H9 (cell line): ENCODE data around the gene MAPKAPK2. TPM values are rescaled to one million over a fixed set of nuclear protein-coding genes. Genes with fewer than 3 reads are reported as not detected.

Experiments
- DNase-seq: peaks from one replicate; pipeline ENCODE4 v3.0.0-alpha.2; 2017
- H2AFZ ChIP-seq: one replicate; pipeline ENCODE4 v1.6.1; 2013; ENCODE audit warnings: mild to moderate bottlenecking, low read length, control low read depth, moderate library complexity
- H2AK5ac ChIP-seq: 2 replicates; pipeline ENCODE4 v1.6.1; 2013; ENCODE audit warnings: low read length, control low read depth, mixed read lengths; ENCODE audit not compliant: insufficient read length
- H2BK120ac ChIP-seq: one replicate; pipeline ENCODE4 v1.6.1; 2013; ENCODE audit warnings: low read depth, mild to moderate bottlenecking, low read length, control low read depth, inconsistent platforms; ENCODE audit not compliant: poor library complexity, severe bottlenecking
- H2BK12ac ChIP-seq: 2 replicates; pipeline ENCODE4 v1.6.1; 2013; ENCODE audit warnings: low read length, control low read depth, mixed read lengths, low read depth; ENCODE audit not compliant: insufficient read length
- H2BK15ac ChIP-seq: 2 replicates; pipeline ENCODE4 v1.6.1; 2013; ENCODE audit warnings: low read depth, low read length, control low read depth
- H2BK20ac ChIP-seq: one replicate; pipeline ENCODE4 v1.6.1; 2013; ENCODE audit warnings: low read depth, mild to moderate bottlenecking, low read length, control low read depth, inconsistent platforms; ENCODE audit not compliant: poor library complexity, severe bottlenecking
- H2BK5ac ChIP-seq: 2 replicates; pipeline ENCODE4 v1.6.1; 2013; ENCODE audit warnings: low read length, control low read depth, mixed read lengths; ENCODE audit not compliant: insufficient read length
- H3K14ac ChIP-seq: 2 replicates; pipeline ENCODE4 v1.6.1; 2013; ENCODE audit warnings: low read length, control low read depth; ENCODE audit not compliant: insufficient read depth
- H3K18ac ChIP-seq: 2 replicates; pipeline ENCODE4 v1.6.1; 2013; ENCODE audit warnings: low read depth, mild to moderate bottlenecking, mixed read lengths, low read length, control low read depth; ENCODE audit not compliant: insufficient read length
- H3K23ac ChIP-seq: 2 replicates; pipeline ENCODE4 v1.6.1; 2013; ENCODE audit warnings: low read length, control low read depth, mixed read lengths, low read depth; ENCODE audit not compliant: insufficient read length
- H3K23me2 ChIP-seq: 2 replicates; pipeline ENCODE4 v1.6.1; 2013; ENCODE audit warnings: low read depth, mild to moderate bottlenecking, mixed read lengths, low read length, control low read depth; ENCODE audit not compliant: insufficient read length, poor library complexity, severe bottlenecking
- H3K27ac ChIP-seq: 2 replicates; pipeline ENCODE4 v1.5.1; 2013; ENCODE audit warnings: low read length, control low read depth, mixed read lengths, low read depth; ENCODE audit not compliant: insufficient read length
- H3K27me3 ChIP-seq: 2 replicates; pipeline ENCODE4 v1.6.1; 2013; ENCODE audit warnings: low read length, control low read depth, inconsistent platforms; ENCODE audit not compliant: insufficient read depth
- H3K4ac ChIP-seq: 2 replicates; pipeline ENCODE4 v1.6.1; 2013; ENCODE audit warnings: low read depth, mild to moderate bottlenecking, control low read depth, inconsistent platforms, low read length, moderate library complexity
- H3K4me1 ChIP-seq: 2 replicates; pipeline ENCODE4 v1.6.1; 2013; ENCODE audit warnings: low read length, control low read depth, inconsistent platforms; ENCODE audit not compliant: insufficient read depth
- H3K4me2 ChIP-seq: 2 replicates; pipeline ENCODE4 v1.6.1; 2013; ENCODE audit warnings: low read length, control low read depth, mixed read lengths; ENCODE audit not compliant: insufficient read length, insufficient read depth
- H3K56ac ChIP-seq: 2 replicates; pipeline ENCODE4 v1.6.1; 2013; ENCODE audit warnings: low read depth, mild to moderate bottlenecking, mixed read lengths, low read length, control low read depth; ENCODE audit not compliant: insufficient read length
- H3K79me1 ChIP-seq: 2 replicates; pipeline ENCODE4 v1.6.1; 2013; ENCODE audit warnings: low read depth, mild to moderate bottlenecking, moderate library complexity, low read length, control low read depth, inconsistent platforms; ENCODE audit not compliant: insufficient read depth, poor library complexity, severe bottlenecking
- H3K79me2 ChIP-seq: 2 replicates; pipeline ENCODE4 v1.6.1; 2013; ENCODE audit warnings: low read length, control low read depth, inconsistent platforms; ENCODE audit not compliant: insufficient read depth
- H3K9ac ChIP-seq: 2 replicates; pipeline ENCODE4 v1.6.1; 2013; ENCODE audit warnings: low read length, control low read depth, mixed read lengths; ENCODE audit not compliant: insufficient read length; ENCODE audit errors: extremely low read depth
- H3K9me3 ChIP-seq: one replicate; pipeline ENCODE4 v1.6.1; 2013; ENCODE audit warnings: low read depth, low read length, inconsistent platforms; ENCODE audit not compliant: control insufficient read depth
- H3T11ph ChIP-seq: one replicate; pipeline ENCODE4 v1.6.1; 2013; ENCODE audit warnings: mild to moderate bottlenecking, low read length, control low read depth, inconsistent platforms
- H4K20me1 ChIP-seq: one replicate; pipeline ENCODE4 v1.6.1; 2013; ENCODE audit not compliant: control insufficient read depth, insufficient read length, insufficient read depth
- H4K5ac ChIP-seq: 2 replicates; pipeline ENCODE4 v1.6.1; 2013; ENCODE audit warnings: low read depth, mild to moderate bottlenecking, mixed read lengths, low read length, control low read depth; ENCODE audit not compliant: insufficient read length
- H4K8ac ChIP-seq: replicated peaks from 2 replicates; pipeline ENCODE4 v1.6.1; 2013; ENCODE audit warnings: low read length, control low read depth, mixed read lengths, low read depth; ENCODE audit not compliant: insufficient read length
- H4K91ac ChIP-seq: 2 replicates; pipeline ENCODE4 v1.6.1; 2013; ENCODE audit warnings: low read depth, mild to moderate bottlenecking, moderate library complexity, mixed read lengths, low read length, control low read depth; ENCODE audit not compliant: insufficient read length
- H3K27ac Mint-ChIP-seq, 3 experiments: 2 replicates in 2 of 3; 3 replicates in 1 of 3; pipeline ENCODE4 v1.8.0; 2020 to 2021; ENCODE audit warnings: mixed read lengths in 3 of 3, mild to moderate bottlenecking in 1 of 3, moderate library complexity in 1 of 3
- H3K27me3 Mint-ChIP-seq: 2 replicates; pipeline ENCODE4 v1.8.0; 2021; ENCODE audit warnings: low read depth, mild to moderate bottlenecking, moderate library complexity, mixed read lengths
- H3K36me3 Mint-ChIP-seq, 3 experiments: 2 replicates in 2 of 3; 3 replicates in 1 of 3; pipeline ENCODE4 v1.8.0; 2020 to 2021; ENCODE audit warnings: low read depth in 3 of 3, mixed read lengths in 3 of 3; ENCODE audit not compliant: insufficient read depth in 1 of 3
- H3K4me1 Mint-ChIP-seq, 2 experiments: 2 replicates each; pipeline ENCODE4 v1.8.0; 2020; ENCODE audit warnings: mixed read lengths in 2 of 2
- H3K4me3 Mint-ChIP-seq, 2 experiments: 2 replicates in 1 of 2; 3 replicates in 1 of 2; pipeline ENCODE4 v1.8.0; 2020 to 2021; ENCODE audit warnings: mild to moderate bottlenecking in 2 of 2, mixed read lengths in 2 of 2, moderate library complexity in 1 of 2
- H3K9me3 Mint-ChIP-seq, 2 experiments: 2 replicates in 1 of 2; 3 replicates in 1 of 2; pipeline ENCODE4 v1.8.0; 2020; ENCODE audit warnings: mild to moderate bottlenecking in 2 of 2, mixed read lengths in 2 of 2, moderate library complexity in 1 of 2
- CTCF ChIP-seq: fragments of 200-600 bp; sonication (generic); conservative IDR thresholded peaks from 3 replicates; pipeline ENCODE4 v1.8.0; 2021; ENCODE audit warnings: antibody characterized with exemption, mild to moderate bottlenecking
- WGBS: extraction: QIAGEN DNeasy Blood & Tissue Kit; methylation state at CpG from one replicate; pipeline ENCODE4 v1.1.7; 2013; ENCODE audit warnings: missing lambda C conversion rate, low lambda C conversion rate, mixed read lengths; ENCODE audit not compliant: insufficient read length; ENCODE audit errors: extremely low coverage; 5-methylcytosine and 5-hydroxymethylcytosine counted together
- total RNA-seq: library from RNA; stranded (reverse); gene quantifications from 2 replicates; pipeline ENCODE4 v1.2.1, GENCODE V29; 2021

MAPKAPK2 gene
- total RNA-seq, 1 experiment from 2014 or later: 50.1 TPM

DNA sequence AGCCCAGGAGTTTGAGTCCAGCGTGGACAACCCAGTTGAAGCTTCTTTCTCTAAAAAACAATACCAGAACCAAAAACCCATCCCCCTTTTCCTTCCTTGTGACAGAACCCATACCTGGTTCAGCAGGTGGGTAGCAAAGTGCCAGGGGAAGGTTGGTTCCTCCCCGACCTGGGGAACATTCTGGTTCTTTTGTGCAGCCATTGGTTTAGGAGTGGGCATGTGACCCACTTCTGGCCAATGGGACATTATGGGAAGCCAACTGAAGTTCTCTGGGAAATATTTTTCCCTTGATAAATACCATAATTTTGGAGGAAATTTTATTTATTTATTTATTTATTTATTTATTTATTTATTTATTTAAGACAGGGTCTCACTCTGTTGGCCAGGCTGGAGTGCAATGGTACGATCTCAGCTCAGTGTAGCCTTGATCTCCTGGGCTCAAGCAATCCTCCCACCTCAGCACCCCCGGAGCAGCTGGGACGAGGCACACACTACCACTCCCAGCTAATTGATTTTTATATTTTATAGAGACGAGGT, 15.8 kb upstream of the MAPKAPK2 start:
- WGBS: no CpG with 5 or more reads among the region's 6 CpGs
- H3K23ac ChIP-seq: no peak overlapping the region
- H3K79me1 ChIP-seq: no peaks in the 10 kb centered on the region
- no peaks in the 10 kb centered on the region for H3K36me3 Mint-ChIP-seq
- H3K23me2 ChIP-seq: peaks cover 2% of the 10 kb centered on the region
- H2AFZ ChIP-seq: no peak overlapping the region
- peaks cover 6% of the 10 kb centered on the region; the same call in 1 of the 2 replicates for H3K4me1 ChIP-seq
- no peaks in the 10 kb centered on the region for H4K20me1 ChIP-seq
- TF ChIP-seq CTCF: no peak
- H3K4ac ChIP-seq: no peak overlapping the region
- H3K27ac ChIP-seq: no peak overlapping the region
- no peak overlapping the region for H2BK5ac ChIP-seq
- no peaks in the 10 kb centered on the region for H3K9me3 Mint-ChIP-seq
- no peak overlapping the region for H3K4me2 ChIP-seq
- H3K14ac ChIP-seq: no peak overlapping the region
- no peak overlapping the region for H3K9ac ChIP-seq
- H4K5ac ChIP-seq: no peak overlapping the region
- no peak overlapping the region for H4K8ac ChIP-seq
- no peaks in the 10 kb centered on the region for H3K27me3 ChIP-seq
- H2AK5ac ChIP-seq: no peak overlapping the region
- no peak overlapping the region for H3K56ac ChIP-seq
- H2BK12ac ChIP-seq: no peak overlapping the region
- H2BK20ac ChIP-seq: no peak overlapping the region
- H3K4me1 Mint-ChIP-seq: peaks cover 0 to 4% of the 10 kb centered on the region in 2 experiments; a peak in 3 of 4 replicates
- peaks cover 26% of the 10 kb centered on the region for H3K27me3 Mint-ChIP-seq
- H3K4me3 Mint-ChIP-seq: no peak overlapping the region
- no peak overlapping the region for H2BK15ac ChIP-seq
- H3T11ph ChIP-seq: no peak overlapping the region
- no peak overlapping the region for H2BK120ac ChIP-seq
- no peaks in the 10 kb centered on the region for H3K9me3 ChIP-seq
- DNase-seq: no peak
- no peak overlapping the region for H4K91ac ChIP-seq
- no peak overlapping the region for H3K27ac Mint-ChIP-seq
- H3K79me2 ChIP-seq: no peaks in the 10 kb centered on the region
- no peak overlapping the region for H3K18ac ChIP-seq
